K562 (cell line): ENCODE measurements around the gene ASCL2. TPM values are rescaled to one million over a fixed set of nuclear protein-coding genes. Genes with fewer than 3 reads are reported as not detected.

ENCODE experiments used
- COPS2 ChIP-seq: fragments of 450-650 bp; conservative IDR thresholded peaks from 2 replicates; pipeline ENCODE4 v1.6.1; 2016; ENCODE audit warnings: mild to moderate bottlenecking, moderate library complexity
- NEUROD1 ChIP-seq: fragments of 150-350 bp; IDR thresholded peaks from 2 replicates; pipeline ENCODE4 v1.6.1; 2014; ENCODE audit warnings: borderline replicate concordance, low read length, low read depth; ENCODE audit not compliant: partially characterized antibody
- PCBP1 ChIP-seq: fragments of 200-400 bp; formaldehyde crosslinking; IDR thresholded peaks from 2 replicates; pipeline ENCODE4 v1.6.1; 2018; ENCODE audit warnings: mild to moderate bottlenecking, low read depth, low read length; ENCODE audit not compliant: poor library complexity, severe bottlenecking
- PCBP2 ChIP-seq: fragments of 200-400 bp; formaldehyde crosslinking; IDR thresholded peaks from 2 replicates; pipeline ENCODE4 v1.6.1; 2018; ENCODE audit warnings: low read length, low read depth, mild to moderate bottlenecking, moderate library complexity; ENCODE audit not compliant: poor library complexity, severe bottlenecking
- POLR2A ChIP-seq: fragments of 450-650 bp; conservative IDR thresholded peaks from 2 replicates; pipeline ENCODE4 v1.6.1; 2016
- ZNF274 ChIP-seq: IDR thresholded peaks from 2 replicates; pipeline ENCODE4 v1.6.1; 2011; ENCODE audit warnings: low read depth, mild to moderate bottlenecking, low read length, moderate library complexity, borderline replicate concordance
- ZNF644 ChIP-seq: fragments of 200-800 bp; sonication (Bioruptor generic); IDR thresholded peaks from 2 replicates; pipeline ENCODE4 v1.6.1; 2016; ENCODE audit warnings: low read depth, missing genetic modification characterization, missing compliant biosample characterization
- ZNF764 ChIP-seq: fragments of 250-450 bp; sonication (Bioruptor Pico); IDR thresholded peaks from 2 replicates; pipeline ENCODE4 v1.4.0; 2020; ENCODE audit warnings: low read depth, mild to moderate bottlenecking, moderate library complexity
- ZNF785 ChIP-seq: fragments of 250-450 bp; sonication (Bioruptor Pico); IDR thresholded peaks from 2 replicates; pipeline ENCODE4 v1.4.0; 2020; ENCODE audit warnings: mild to moderate bottlenecking
- polyA plus RNA-seq, 8 experiments: library from polyadenylated mRNA; depleted of rRNA in 4 of 8; stranded (reverse) in 5 of 8; unstranded in 3 of 8; fragments of >200 nt; fragmentation: Nextera tagmentation in 2 of 8; fragmentation: Illumina TruSeq in 1 of 8; extraction: Ambion mirVana in 2 of 8; extraction: Trizol in 1 of 8; gene quantifications; 2 replicates each; pipeline versions ENCODE4 v1.2.1 to v1.2.3, GENCODE V29; 2011 to 2014; ENCODE audit warnings: inconsistent platforms in 1 of 8, missing spikeins in 1 of 8
- total RNA-seq, 7 experiments: library from RNA; depleted of rRNA in 6 of 7; stranded (reverse); fragments of >200 nt in 6 of 7; fragmentation: Illumina TruSeq in 2 of 7; extraction: Trizol in 2 of 7; gene quantifications; 2 replicates each; pipeline versions ENCODE4 v1.2.1 to v1.2.3, GENCODE V29; 2011 to 2021; ENCODE audit warnings: low replicate concordance in 1 of 7
- TF ChIP-seq, protein P1 (sequence below): sonication (generic); formaldehyde crosslinking; IDR thresholded peaks from 2 replicates; pipeline ENCODE4 v1.8.0; 2023; ENCODE audit warnings: mild to moderate bottlenecking, missing genetic modification reagents
- TF ChIP-seq, protein P2 (sequence below), 3 experiments: IDR thresholded peaks in 2 of 3; conservative IDR thresholded peaks in 1 of 3; 2 replicates each; pipeline ENCODE4 v1.5.1; 2011 to 2012; ENCODE audit warnings: low read length in 3 of 3, mild to moderate bottlenecking in 3 of 3, control low read depth in 2 of 3, improper control_type of control experiment in 1 of 3, inconsistent platforms in 1 of 3, low read depth in 1 of 3, mixed read lengths in 1 of 3, moderate library complexity in 1 of 3; ENCODE audit not compliant: insufficient read depth in 2 of 3
- TF ChIP-seq, protein P3 (sequence below): fragments of 150-350 bp; IDR thresholded peaks from 2 replicates; pipeline ENCODE4 v1.6.1; 2014; ENCODE audit warnings: low read depth, mild to moderate bottlenecking, low read length, borderline replicate concordance
- TF ChIP-seq, protein P4 (sequence below): sonication (generic); formaldehyde crosslinking; IDR thresholded peaks from 2 replicates; pipeline ENCODE4 v1.8.0; 2022; ENCODE audit warnings: mild to moderate bottlenecking, low read depth, missing genetic modification reagents
- TF ChIP-seq, protein P5 (sequence below): fragments of 250-450 bp; sonication (Bioruptor Pico); IDR thresholded peaks from 2 replicates; pipeline ENCODE4 v1.8.0; 2022; ENCODE audit warnings: inconsistent platforms, mild to moderate bottlenecking, moderate library complexity, borderline replicate concordance

The ASCL2 gene
- total and polyA plus RNA-seq, 9 of the 15 experiments (the other 6 are each of a cell fraction or from before 2014, with no cell fraction given), result 0.11 to 1.4 (median 0.36) TPM; not detected in 2

DNA sequence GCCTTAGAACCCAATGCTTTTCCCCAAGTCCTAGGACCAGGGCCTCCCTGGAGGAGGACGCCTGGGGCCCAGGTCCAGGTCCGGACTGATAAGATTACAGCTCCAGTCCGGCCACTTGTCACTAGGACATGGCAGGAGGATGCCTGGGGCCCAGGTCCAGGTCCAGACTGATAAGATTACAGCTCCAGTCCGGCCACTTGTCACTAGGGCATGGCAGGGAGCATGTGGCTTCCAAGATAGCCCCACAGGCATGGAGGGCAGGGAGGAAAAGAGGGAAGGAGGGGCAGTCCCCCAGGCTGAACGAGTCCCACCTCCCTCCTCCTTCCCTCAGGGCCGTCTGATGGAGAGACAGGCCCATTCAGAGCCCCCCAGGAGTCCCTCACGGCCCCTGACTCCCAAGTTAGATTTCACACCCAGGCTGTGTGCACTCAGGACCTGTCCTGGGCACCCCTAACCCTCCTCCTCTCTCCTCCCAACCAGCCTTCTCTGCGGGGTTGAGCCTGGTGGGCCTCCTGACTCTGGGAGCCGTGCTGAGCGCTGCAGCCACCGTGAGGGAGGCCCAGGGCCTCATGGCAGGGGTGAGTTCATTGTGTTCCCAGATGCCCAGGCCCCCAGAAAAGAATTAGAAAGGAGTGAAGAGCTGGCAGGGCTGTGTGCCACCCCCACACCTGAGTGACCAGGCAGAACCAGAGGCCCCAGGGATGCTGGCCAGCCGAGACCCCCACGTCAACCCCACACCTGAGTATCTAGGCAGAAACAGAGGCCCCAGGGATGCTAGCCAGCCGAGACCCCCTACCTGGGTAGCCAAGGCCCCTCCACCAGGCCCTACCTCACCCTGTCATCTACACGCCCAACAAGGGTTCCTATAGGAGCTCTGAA, 33.5 kb upstream of the ASCL2 start (continued):
- TF ChIP-seq NEUROD1 (peak; percentile 82), PCBP2 (no peak), PCBP1 (no peak), ZNF764 (CRISPR knock-in tag) (no peak), ZNF274 (peak; percentile 72; the same call in 1 of the 2 replicates), POLR2A (no peak), COPS2 (no peak), ZNF644 (tag) (peak; percentile 91), ZNF785 (CRISPR knock-in tag) (no peak)
- TF ChIP-seq, protein P1, sequence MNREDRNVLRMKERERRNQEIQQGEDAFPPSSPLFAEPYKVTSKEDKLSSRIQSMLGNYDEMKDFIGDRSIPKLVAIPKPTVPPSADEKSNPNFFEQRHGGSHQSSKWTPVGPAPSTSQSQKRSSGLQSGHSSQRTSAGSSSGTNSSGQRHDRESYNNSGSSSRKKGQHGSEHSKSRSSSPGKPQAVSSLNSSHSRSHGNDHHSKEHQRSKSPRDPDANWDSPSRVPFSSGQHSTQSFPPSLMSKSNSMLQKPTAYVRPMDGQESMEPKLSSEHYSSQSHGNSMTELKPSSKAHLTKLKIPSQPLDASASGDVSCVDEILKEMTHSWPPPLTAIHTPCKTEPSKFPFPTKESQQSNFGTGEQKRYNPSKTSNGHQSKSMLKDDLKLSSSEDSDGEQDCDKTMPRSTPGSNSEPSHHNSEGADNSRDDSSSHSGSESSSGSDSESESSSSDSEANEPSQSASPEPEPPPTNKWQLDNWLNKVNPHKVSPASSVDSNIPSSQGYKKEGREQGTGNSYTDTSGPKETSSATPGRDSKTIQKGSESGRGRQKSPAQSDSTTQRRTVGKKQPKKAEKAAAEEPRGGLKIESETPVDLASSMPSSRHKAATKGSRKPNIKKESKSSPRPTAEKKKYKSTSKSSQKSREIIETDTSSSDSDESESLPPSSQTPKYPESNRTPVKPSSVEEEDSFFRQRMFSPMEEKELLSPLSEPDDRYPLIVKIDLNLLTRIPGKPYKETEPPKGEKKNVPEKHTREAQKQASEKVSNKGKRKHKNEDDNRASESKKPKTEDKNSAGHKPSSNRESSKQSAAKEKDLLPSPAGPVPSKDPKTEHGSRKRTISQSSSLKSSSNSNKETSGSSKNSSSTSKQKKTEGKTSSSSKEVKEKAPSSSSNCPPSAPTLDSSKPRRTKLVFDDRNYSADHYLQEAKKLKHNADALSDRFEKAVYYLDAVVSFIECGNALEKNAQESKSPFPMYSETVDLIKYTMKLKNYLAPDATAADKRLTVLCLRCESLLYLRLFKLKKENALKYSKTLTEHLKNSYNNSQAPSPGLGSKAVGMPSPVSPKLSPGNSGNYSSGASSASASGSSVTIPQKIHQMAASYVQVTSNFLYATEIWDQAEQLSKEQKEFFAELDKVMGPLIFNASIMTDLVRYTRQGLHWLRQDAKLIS (CRISPR knock-in tag), result peak; percentile 22; the same call in 1 of the 2 replicates
- TF ChIP-seq, protein P2, sequence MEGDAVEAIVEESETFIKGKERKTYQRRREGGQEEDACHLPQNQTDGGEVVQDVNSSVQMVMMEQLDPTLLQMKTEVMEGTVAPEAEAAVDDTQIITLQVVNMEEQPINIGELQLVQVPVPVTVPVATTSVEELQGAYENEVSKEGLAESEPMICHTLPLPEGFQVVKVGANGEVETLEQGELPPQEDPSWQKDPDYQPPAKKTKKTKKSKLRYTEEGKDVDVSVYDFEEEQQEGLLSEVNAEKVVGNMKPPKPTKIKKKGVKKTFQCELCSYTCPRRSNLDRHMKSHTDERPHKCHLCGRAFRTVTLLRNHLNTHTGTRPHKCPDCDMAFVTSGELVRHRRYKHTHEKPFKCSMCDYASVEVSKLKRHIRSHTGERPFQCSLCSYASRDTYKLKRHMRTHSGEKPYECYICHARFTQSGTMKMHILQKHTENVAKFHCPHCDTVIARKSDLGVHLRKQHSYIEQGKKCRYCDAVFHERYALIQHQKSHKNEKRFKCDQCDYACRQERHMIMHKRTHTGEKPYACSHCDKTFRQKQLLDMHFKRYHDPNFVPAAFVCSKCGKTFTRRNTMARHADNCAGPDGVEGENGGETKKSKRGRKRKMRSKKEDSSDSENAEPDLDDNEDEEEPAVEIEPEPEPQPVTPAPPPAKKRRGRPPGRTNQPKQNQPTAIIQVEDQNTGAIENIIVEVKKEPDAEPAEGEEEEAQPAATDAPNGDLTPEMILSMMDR (IDR thresholded peaks at IDR 0.05 in 2 of 3, conservative IDR thresholded peaks at IDR 0.05 in 1 of 3; ENCODE audit: insufficient read depth in 2 of 3, low read depth in 1 of 3, low read length in 3 of 3), result no peak
- TF ChIP-seq, protein P3, sequence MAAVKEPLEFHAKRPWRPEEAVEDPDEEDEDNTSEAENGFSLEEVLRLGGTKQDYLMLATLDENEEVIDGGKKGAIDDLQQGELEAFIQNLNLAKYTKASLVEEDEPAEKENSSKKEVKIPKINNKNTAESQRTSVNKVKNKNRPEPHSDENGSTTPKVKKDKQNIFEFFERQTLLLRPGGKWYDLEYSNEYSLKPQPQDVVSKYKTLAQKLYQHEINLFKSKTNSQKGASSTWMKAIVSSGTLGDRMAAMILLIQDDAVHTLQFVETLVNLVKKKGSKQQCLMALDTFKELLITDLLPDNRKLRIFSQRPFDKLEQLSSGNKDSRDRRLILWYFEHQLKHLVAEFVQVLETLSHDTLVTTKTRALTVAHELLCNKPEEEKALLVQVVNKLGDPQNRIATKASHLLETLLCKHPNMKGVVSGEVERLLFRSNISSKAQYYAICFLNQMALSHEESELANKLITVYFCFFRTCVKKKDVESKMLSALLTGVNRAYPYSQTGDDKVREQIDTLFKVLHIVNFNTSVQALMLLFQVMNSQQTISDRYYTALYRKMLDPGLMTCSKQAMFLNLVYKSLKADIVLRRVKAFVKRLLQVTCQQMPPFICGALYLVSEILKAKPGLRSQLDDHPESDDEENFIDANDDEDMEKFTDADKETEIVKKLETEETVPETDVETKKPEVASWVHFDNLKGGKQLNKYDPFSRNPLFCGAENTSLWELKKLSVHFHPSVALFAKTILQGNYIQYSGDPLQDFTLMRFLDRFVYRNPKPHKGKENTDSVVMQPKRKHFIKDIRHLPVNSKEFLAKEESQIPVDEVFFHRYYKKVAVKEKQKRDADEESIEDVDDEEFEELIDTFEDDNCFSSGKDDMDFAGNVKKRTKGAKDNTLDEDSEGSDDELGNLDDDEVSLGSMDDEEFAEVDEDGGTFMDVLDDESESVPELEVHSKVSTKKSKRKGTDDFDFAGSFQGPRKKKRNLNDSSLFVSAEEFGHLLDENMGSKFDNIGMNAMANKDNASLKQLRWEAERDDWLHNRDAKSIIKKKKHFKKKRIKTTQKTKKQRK, result no peak
- TF ChIP-seq, protein P4, sequence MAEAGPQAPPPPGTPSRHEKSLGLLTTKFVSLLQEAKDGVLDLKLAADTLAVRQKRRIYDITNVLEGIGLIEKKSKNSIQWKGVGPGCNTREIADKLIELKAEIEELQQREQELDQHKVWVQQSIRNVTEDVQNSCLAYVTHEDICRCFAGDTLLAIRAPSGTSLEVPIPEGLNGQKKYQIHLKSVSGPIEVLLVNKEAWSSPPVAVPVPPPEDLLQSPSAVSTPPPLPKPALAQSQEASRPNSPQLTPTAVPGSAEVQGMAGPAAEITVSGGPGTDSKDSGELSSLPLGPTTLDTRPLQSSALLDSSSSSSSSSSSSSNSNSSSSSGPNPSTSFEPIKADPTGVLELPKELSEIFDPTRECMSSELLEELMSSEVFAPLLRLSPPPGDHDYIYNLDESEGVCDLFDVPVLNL (CRISPR knock-in tag), result no peak
- TF ChIP-seq, protein P5, sequence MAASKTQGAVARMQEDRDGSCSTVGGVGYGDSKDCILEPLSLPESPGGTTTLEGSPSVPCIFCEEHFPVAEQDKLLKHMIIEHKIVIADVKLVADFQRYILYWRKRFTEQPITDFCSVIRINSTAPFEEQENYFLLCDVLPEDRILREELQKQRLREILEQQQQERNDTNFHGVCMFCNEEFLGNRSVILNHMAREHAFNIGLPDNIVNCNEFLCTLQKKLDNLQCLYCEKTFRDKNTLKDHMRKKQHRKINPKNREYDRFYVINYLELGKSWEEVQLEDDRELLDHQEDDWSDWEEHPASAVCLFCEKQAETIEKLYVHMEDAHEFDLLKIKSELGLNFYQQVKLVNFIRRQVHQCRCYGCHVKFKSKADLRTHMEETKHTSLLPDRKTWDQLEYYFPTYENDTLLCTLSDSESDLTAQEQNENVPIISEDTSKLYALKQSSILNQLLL, result no peak
